ENCODE measurements around the gene OR4D5.

DNA sequence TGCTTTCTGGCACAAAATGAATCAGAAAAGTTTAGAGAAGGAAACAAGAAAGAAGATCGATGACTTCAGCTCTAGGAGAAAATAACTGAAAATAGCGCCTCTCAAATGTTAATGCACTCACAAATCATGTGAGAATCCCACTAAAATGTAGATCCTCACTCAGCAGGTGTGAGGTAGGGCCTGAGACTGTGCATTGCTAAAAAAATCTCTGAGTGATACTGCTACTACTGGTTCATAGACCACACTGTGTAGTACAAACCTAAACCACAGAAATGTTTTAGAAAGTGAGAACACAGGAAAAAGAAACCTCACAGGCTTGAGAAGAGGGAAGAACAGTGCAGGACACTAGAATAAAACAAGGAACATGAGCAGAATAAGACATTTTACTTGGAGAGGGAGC lies 35.5 kb upstream of the OR4D5 start:
- TF ChIP-seq, protein P1, sequence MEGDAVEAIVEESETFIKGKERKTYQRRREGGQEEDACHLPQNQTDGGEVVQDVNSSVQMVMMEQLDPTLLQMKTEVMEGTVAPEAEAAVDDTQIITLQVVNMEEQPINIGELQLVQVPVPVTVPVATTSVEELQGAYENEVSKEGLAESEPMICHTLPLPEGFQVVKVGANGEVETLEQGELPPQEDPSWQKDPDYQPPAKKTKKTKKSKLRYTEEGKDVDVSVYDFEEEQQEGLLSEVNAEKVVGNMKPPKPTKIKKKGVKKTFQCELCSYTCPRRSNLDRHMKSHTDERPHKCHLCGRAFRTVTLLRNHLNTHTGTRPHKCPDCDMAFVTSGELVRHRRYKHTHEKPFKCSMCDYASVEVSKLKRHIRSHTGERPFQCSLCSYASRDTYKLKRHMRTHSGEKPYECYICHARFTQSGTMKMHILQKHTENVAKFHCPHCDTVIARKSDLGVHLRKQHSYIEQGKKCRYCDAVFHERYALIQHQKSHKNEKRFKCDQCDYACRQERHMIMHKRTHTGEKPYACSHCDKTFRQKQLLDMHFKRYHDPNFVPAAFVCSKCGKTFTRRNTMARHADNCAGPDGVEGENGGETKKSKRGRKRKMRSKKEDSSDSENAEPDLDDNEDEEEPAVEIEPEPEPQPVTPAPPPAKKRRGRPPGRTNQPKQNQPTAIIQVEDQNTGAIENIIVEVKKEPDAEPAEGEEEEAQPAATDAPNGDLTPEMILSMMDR (IDR thresholded peaks at IDR 0.05; ENCODE audit: insufficient read depth, low read length, poor library complexity, severe bottlenecking) = no peak
- no peak for TF ChIP-seq EZH2phosphoT487 (conservative IDR thresholded peaks at IDR 0.05; ENCODE audit: low read length)

All from SU-DHL-6 (cell line).